Adrenal gland (tissue), 5 donors: Measurements from ENCODE around the gene ACTN1.

Source experiments
- POLR2A ChIP-seq, 2 donors: fragments of 450-650 bp; IDR thresholded peaks; one replicate each; pipeline ENCODE4 v1.6.1; 2017; ENCODE audit warnings: antibody characterized with exemption in 2 of 2, mild to moderate bottlenecking in 2 of 2, moderate library complexity in 1 of 2
- TF ChIP-seq, protein P1 (sequence below), 6 experiments: fragments of 450-650 bp in 4 of 6; fragments of 200-600 bp in 2 of 6; sonication (generic) in 1 of 6; IDR thresholded peaks; 1 replicate in 5 of 6; 2 replicates in 1 of 6; pipeline versions ENCODE4 v1.5.1 to v1.8.0; 2016 to 2021; ENCODE audit warnings: antibody characterized with exemption in 6 of 6, mild to moderate bottlenecking in 2 of 6, moderate library complexity in 1 of 6
- donor health status: DM: no; HTN: no; CAD: no.

DNA sequence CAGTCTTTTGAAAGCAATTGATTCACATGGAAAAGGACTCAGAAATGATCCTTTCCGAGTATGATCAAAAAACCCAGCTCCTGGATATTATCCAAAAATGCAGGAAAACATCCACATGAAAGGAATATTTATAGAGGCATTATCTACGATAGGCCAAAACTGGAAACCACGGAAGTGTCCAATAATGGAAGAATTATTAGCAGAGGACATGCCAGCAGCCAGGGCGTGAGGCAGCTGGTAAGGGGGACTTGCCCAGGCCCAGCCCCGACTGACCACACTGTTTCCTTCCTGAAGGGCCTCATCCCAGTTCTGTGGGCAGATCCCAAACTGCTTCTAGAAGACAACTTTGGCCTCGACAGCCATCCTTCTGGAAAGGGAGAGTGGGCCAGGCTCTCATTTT lies 20.5 kb downstream of the ACTN1 start:
- no peak for TF ChIP-seq POLR2A (IDR thresholded peaks at IDR 0.05)
- TF ChIP-seq, protein P1, sequence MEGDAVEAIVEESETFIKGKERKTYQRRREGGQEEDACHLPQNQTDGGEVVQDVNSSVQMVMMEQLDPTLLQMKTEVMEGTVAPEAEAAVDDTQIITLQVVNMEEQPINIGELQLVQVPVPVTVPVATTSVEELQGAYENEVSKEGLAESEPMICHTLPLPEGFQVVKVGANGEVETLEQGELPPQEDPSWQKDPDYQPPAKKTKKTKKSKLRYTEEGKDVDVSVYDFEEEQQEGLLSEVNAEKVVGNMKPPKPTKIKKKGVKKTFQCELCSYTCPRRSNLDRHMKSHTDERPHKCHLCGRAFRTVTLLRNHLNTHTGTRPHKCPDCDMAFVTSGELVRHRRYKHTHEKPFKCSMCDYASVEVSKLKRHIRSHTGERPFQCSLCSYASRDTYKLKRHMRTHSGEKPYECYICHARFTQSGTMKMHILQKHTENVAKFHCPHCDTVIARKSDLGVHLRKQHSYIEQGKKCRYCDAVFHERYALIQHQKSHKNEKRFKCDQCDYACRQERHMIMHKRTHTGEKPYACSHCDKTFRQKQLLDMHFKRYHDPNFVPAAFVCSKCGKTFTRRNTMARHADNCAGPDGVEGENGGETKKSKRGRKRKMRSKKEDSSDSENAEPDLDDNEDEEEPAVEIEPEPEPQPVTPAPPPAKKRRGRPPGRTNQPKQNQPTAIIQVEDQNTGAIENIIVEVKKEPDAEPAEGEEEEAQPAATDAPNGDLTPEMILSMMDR (IDR thresholded peaks at IDR 0.05) = no peak
